Measurements from ENCODE around the gene ZNF683. TPM values are rescaled to one million over a fixed set of nuclear protein-coding genes. Genes with fewer than 3 reads are reported as not detected.

ZNF683 gene
- total and polyA plus RNA-seq, 2 of the 4 experiments (the other 2 are of a cell fraction): not detected

GRCh38 chr1:26338670-26339069, 33.9 kb downstream of the ZNF683 start:
- 100% methylated on average over 1 of the region's 1 CpG; no CpG with 5 or more reads in 1 of the 2 experiments for WGBS, 2 experiments (ENCODE audit: extremely low coverage in 2 of 2, insufficient read length in 1 of 2)
- Histone ChIP-seq H3K4ac (ENCODE audit: low read depth, low read length) (no peak overlapping the region), H3K4me2 (ENCODE audit: low read depth, low read length) (no peak overlapping the region), H3K9me3 (ENCODE audit: control insufficient read depth, insufficient read depth, low read length) (no peaks in the 10 kb centered on the region), H3K36me3 (ENCODE audit: control insufficient read depth, insufficient read depth, low read length) (no peaks in the 10 kb centered on the region), H4K91ac (ENCODE audit: insufficient read depth, low read depth, low read length) (no peak overlapping the region), H2AK9ac (replicated peaks; ENCODE audit: low read depth, low read length, poor library complexity) (no peak overlapping the region), H3K14ac (replicated peaks; ENCODE audit: low read depth, low read length) (no peak overlapping the region), H3K4me3 (ENCODE audit: insufficient read depth, low read depth, low read length) (no peak overlapping the region), H3K9ac (ENCODE audit: low read depth, low read length) (no peak overlapping the region), H3K56ac (ENCODE audit: extremely low read depth, insufficient read depth, low read length) (no peak overlapping the region), H4K8ac (ENCODE audit: low read depth in 2 of 2, low read length in 2 of 2) (no peak overlapping the region), H3K27me3 (ENCODE audit: control insufficient read depth, insufficient read depth, low read length) (peaks cover 55% of the 10 kb centered on the region), H3K23ac (ENCODE audit: low read depth, low read length) (no peak overlapping the region), H3K4me1 (ENCODE audit: control insufficient read depth, insufficient read depth, low read length) (peaks cover 4% of the 10 kb centered on the region; the same call in 1 of the 2 replicates), H3K27ac (ENCODE audit: insufficient read depth, low read length) (no peak overlapping the region), H3K18ac (ENCODE audit: low read depth, low read length) (no peak overlapping the region), H3K9me1 (ENCODE audit: insufficient read depth, low read length) (no peaks in the 10 kb centered on the region), H4K20me1 (ENCODE audit: insufficient read depth, low read length) (no peaks in the 10 kb centered on the region), H2BK15ac (ENCODE audit: low read depth, low read length) (no peak overlapping the region), H3K79me1 (ENCODE audit: low read depth in 1 of 2, low read length in 2 of 2) (no peaks in the 10 kb centered on the region), H2BK120ac (ENCODE audit: low read depth, low read length) (no peak overlapping the region), H2BK20ac (ENCODE audit: low read depth, low read length) (no peak overlapping the region), H2BK5ac (ENCODE audit: low read depth, low read length, poor library complexity, severe bottlenecking) (no peak overlapping the region), H2AFZ (replicated peaks; ENCODE audit: low read length, poor library complexity) (no peak overlapping the region), H2AK5ac (ENCODE audit: low read depth, low read length) (no peak overlapping the region), H4K5ac (ENCODE audit: low read depth, low read length) (no peak overlapping the region)
- dilution Hi-C loops (cut with HindIII; ENCODE audit: low sequenced_read_pairs, unreplicated experiment): no loop called here
- TF ChIP-seq MAZ (IDR thresholded peaks at IDR 0.05; ENCODE audit: borderline replicate concordance, low read depth, low read length): no peak
- no peak for TF ChIP-seq FOS (IDR thresholded peaks at IDR 0.05; ENCODE audit: low read depth, low read length)
- TF ChIP-seq CHD1 (IDR thresholded peaks at IDR 0.05; ENCODE audit: low read depth, low read length): no peak
- no peak for TF ChIP-seq MXI1 (IDR thresholded peaks at IDR 0.05; ENCODE audit: borderline replicate concordance, low read depth, low read length)
- TF ChIP-seq POLR2A (IDR thresholded peaks at IDR 0.05; ENCODE audit: low read depth, low read length): no peak
- no peak for TF ChIP-seq MAFK (IDR thresholded peaks at IDR 0.05; ENCODE audit: low read depth, low read length)
- TF ChIP-seq RAD21 (IDR thresholded peaks at IDR 0.05; ENCODE audit: low read length): no peak
- no peak for TF ChIP-seq CTCF (conservative IDR thresholded peaks at IDR 0.05; ENCODE audit: low read depth, low read length)
- no peak for TF ChIP-seq SMC3 (IDR thresholded peaks at IDR 0.05; ENCODE audit: low read depth, low read length)
- no peak for TF ChIP-seq BHLHE40 (IDR thresholded peaks at IDR 0.05; ENCODE audit: low read depth, low read length)
- no peak for TF ChIP-seq NFE2L2 (IDR thresholded peaks at IDR 0.05; ENCODE audit: low read depth, low read length)
- TF ChIP-seq USF2 (IDR thresholded peaks at IDR 0.05; ENCODE audit: low read depth, low read length): no peak
- BruUV-seq (replicated peaks): no TSS peak
- intact Hi-C loops (cut with micrococcal nuclease): no loop called here
- DNase-seq (no peak), ATAC-seq (ENCODE audit: low read depth) (no peak)
- POLR2A ChIA-PET (ENCODE audit: unreplicated experiment): interaction anchor here (0.9 kb wide), 1 partner anchor 17 kb away, joined by 3 read pairs; no protein-coding TSS in a partner anchor
- in situ Hi-C loops (cut with MboI; ENCODE audit: low sequenced_read_pairs): no loop called here
- CTCF ChIA-PET: no interaction called here
